Body of pancreas (tissue), 4 donors: ENCODE data around the gene CLMN. TPM values are rescaled to one million over a fixed set of nuclear protein-coding genes. Genes with fewer than 3 reads are reported as not detected.

Experiments
- ATAC-seq: fragments of 150-250 bp; one replicate; pipeline ENCODE4 v1.9.1; 2016
- DNase-seq, 4 donors: peaks; one replicate each; pipeline ENCODE4 v3.0.0-alpha.2; 2019
- H3K27ac ChIP-seq, 4 donors: fragments of 200-600 bp; sonication (generic); 1 replicate in 3 of 4; 2 replicates in 1 of 4; pipeline versions ENCODE4 v1.5.1 to v1.6.1; 2016 to 2019; ENCODE audit warnings: mild to moderate bottlenecking in 1 of 4, mixed read lengths in 1 of 4, moderate library complexity in 1 of 4
- H3K27me3 ChIP-seq, 2 donors: fragments of 200-600 bp; sonication (generic); one replicate each; pipeline ENCODE4 v1.6.0; 2016; ENCODE audit warnings: mild to moderate bottlenecking in 1 of 2
- H3K36me3 ChIP-seq, 2 donors: fragments of 200-600 bp; sonication (generic); replicated peaks in 1 of 2; 2 replicates each; pipeline ENCODE4 v1.5.1; 2016; ENCODE audit warnings: low read depth in 2 of 2; ENCODE audit not compliant: insufficient read depth in 1 of 2
- H3K4me1 ChIP-seq: fragments of 200-600 bp; sonication (generic); one replicate; pipeline ENCODE4 v1.6.0; 2016
- H3K4me3 ChIP-seq, 2 donors: fragments of 200-600 bp; sonication (generic); 1 replicate in 1 of 2; 2 replicates in 1 of 2; pipeline ENCODE4 v1.5.1; 2016 to 2019
- H3K9me3 ChIP-seq, 3 donors: fragments of 200-600 bp; sonication (generic); 1 replicate in 2 of 3; 2 replicates in 1 of 3; pipeline ENCODE4 v1.5.1; 2016
- CTCF ChIP-seq, 7 experiments: fragments of 450-650 bp in 4 of 7; fragments of 200-600 bp in 3 of 7; sonication (generic) in 3 of 7; IDR thresholded peaks; one replicate each; pipeline ENCODE4 v1.5.1; 2016 to 2019; ENCODE audit warnings: antibody characterized with exemption in 7 of 7
- POLR2A ChIP-seq, 3 donors: fragments of 450-650 bp; IDR thresholded peaks; one replicate each; pipeline ENCODE4 v1.6.1; 2016; ENCODE audit warnings: antibody characterized with exemption in 3 of 3, mild to moderate bottlenecking in 2 of 3
- WGBS, 2 donors: methylation state at CpG; one replicate each; pipeline ENCODE4 v1.1.5; 2017; 5-methylcytosine and 5-hydroxymethylcytosine counted together
- intact Hi-C: fragments of 100-400 bp; cut with DNase I; formaldehyde crosslinking; loops from one replicate; pipeline ENCODE4 v1.15.1; 2023
- total RNA-seq, 2 donors: library from RNA; depleted of rRNA; stranded (reverse); fragments of >200 nt; gene quantifications; one replicate each; pipeline ENCODE4 v1.1.0, GENCODE V29; 2016

Gene CLMN
- total RNA-seq, 2 donors from 2014 or later, result 53.7 to 54.7 TPM

GRCh38 chr14:95165517-95165916, 154.2 kb downstream of the CLMN start:
- no peaks in the 10 kb centered on the region for H3K27me3 ChIP-seq
- H3K27ac ChIP-seq, result no peak overlapping the region
- ATAC-seq (no peak), DNase-seq (no peak)
- peaks cover 18% of the 10 kb centered on the region for H3K4me1 ChIP-seq
- intact Hi-C loops, result no loop called here
- H3K9me3 ChIP-seq, result no peaks in the 10 kb centered on the region
- WGBS, 2 donors, result 94 to 97% methylated on average over 3 of the region's 3 CpGs
- H3K4me3 ChIP-seq, result no peak overlapping the region
- no peak for TF ChIP-seq POLR2A (IDR thresholded peaks at IDR 0.05)
- TF ChIP-seq CTCF (IDR thresholded peaks at IDR 0.05), result no peak
- H3K36me3 ChIP-seq, result no peaks in the 10 kb centered on the region

- H3K27ac ChIP-seq, result no peak overlapping the region
- no peak overlapping the region for H3K4me3 ChIP-seq
- no peaks in the 10 kb centered on the region for H3K27me3 ChIP-seq
- ATAC-seq (no peak), DNase-seq (no peak)
- intact Hi-C loops, result no loop called here
- no peaks in the 10 kb centered on the region for H3K36me3 ChIP-seq
- H3K9me3 ChIP-seq, result no peaks in the 10 kb centered on the region
- TF ChIP-seq CTCF (IDR thresholded peaks at IDR 0.05) (no peak), POLR2A (IDR thresholded peaks at IDR 0.05) (no peak)
- H3K4me1 ChIP-seq, result peaks cover 19% of the 10 kb centered on the region
- WGBS, 2 donors, result 95 to 100% methylated on average over 1 of the region's 1 CpG
Observed at GRCh38 chr14:95164506-95164905, 155.2 kb downstream of the CLMN start.

- no peak for ATAC-seq
- TF ChIP-seq CTCF (IDR thresholded peaks at IDR 0.05) (no peak), POLR2A (IDR thresholded peaks at IDR 0.05) (no peak)
- Histone ChIP-seq H3K4me1 (peaks cover 23% of the 10 kb centered on the region), H3K9me3 (no peaks in the 10 kb centered on the region), H3K27me3 (no peaks in the 10 kb centered on the region), H3K27ac (no peak overlapping the region), H3K4me3 (no peak overlapping the region), H3K36me3 (no peaks in the 10 kb centered on the region)
- intact Hi-C loops, result no loop called here
- DNase-seq, result no peak
- 67 to 77% methylated on average over 3 of the region's 3 CpGs for WGBS, 2 donors
Observed at GRCh38 chr14:95163666-95164065, 156.0 kb downstream of the CLMN start.

DNA sequence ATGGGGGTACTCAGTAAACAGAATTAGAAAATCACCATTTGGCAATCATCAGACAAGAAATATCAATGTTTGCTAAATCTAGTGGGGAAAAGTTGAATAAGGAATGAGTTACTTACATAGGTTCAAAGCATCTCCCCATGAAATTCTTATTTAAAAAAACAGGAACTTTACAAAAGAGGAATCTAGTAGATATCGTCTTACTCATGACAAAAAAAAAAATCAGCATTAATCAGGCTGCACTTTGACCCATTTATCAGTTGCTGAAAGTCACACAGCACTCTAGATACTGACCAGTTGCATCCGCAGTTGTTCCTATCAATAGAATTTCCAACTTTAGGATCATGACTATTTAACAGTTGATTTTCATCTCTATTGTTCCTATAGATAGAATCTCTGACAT, 156.6 kb downstream of the CLMN start:
- Histone ChIP-seq H3K36me3 (no peaks in the 10 kb centered on the region), H3K27me3 (no peaks in the 10 kb centered on the region), H3K4me3 (no peak overlapping the region), H3K4me1 (peaks cover 28% of the 10 kb centered on the region), H3K9me3 (no peaks in the 10 kb centered on the region), H3K27ac (no peak overlapping the region)
- DNase-seq, result no peak
- intact Hi-C loops, result no loop called here
- WGBS, 2 donors, result 33 to 35% methylated on average over 2 of the region's 2 CpGs
- TF ChIP-seq POLR2A (IDR thresholded peaks at IDR 0.05) (no peak), CTCF (IDR thresholded peaks at IDR 0.05) (no peak)
- no peak for ATAC-seq

DNA sequence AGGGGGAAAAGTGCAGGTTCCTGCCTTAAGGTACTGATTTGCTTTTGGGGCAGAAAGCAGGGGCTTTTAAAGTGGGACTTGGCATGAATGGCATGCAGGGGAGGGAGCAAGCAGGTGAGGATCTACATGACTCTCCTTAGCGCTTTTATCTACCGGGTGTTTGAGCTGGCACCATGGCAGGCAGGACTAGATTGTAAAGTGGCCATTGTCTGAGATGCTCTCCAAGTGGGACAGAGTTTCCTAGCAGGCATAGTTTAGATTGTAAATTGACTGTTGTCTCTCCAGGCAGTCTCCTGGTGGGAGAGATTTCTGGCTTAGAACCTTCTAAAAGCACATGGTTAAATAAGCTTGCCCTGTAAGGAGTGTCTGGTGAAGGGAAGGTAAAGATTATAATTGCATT, 157.1 kb downstream of the CLMN start:
- TF ChIP-seq POLR2A (IDR thresholded peaks at IDR 0.05) (no peak), CTCF (IDR thresholded peaks at IDR 0.05) (no peak)
- H3K4me1 ChIP-seq, result peaks cover 31% of the 10 kb centered on the region
- no peak overlapping the region for H3K4me3 ChIP-seq
- WGBS, 2 donors, result 40 to 43% methylated on average over 2 of the region's 2 CpGs
- no peaks in the 10 kb centered on the region for H3K27me3 ChIP-seq
- no peak for DNase-seq
- ATAC-seq, result no peak
- H3K9me3 ChIP-seq, result no peaks in the 10 kb centered on the region
- no peaks in the 10 kb centered on the region for H3K36me3 ChIP-seq
- intact Hi-C loops, result no loop called here
- H3K27ac ChIP-seq, result no peak overlapping the region
